Parathyroid adenoma (tissue), 2 donors: ENCODE results near the gene CLCNKB.

Experiments
- H2AFZ ChIP-seq: fragments of 300-600 bp; sonication (generic); one replicate; pipeline ENCODE4 v1.7.0; 2017; ENCODE audit warnings: antibody characterized with exemption, mild to moderate bottlenecking
- H3K27ac ChIP-seq: fragments of 300-600 bp; sonication (generic); one replicate; pipeline ENCODE4 v1.7.0; 2017
- H3K27me3 ChIP-seq: fragments of 300-600 bp; sonication (generic); one replicate; pipeline ENCODE4 v1.7.0; 2017; ENCODE audit warnings: low read length; ENCODE audit not compliant: control insufficient read depth, insufficient read depth
- H3K36me3 ChIP-seq: fragments of 300-600 bp; sonication (generic); one replicate; pipeline ENCODE4 v1.7.0; 2017; ENCODE audit warnings: low read length; ENCODE audit not compliant: control insufficient read depth, insufficient read depth
- H3K4me1 ChIP-seq: fragments of 300-600 bp; sonication (generic); one replicate; pipeline ENCODE4 v1.7.0; 2017; ENCODE audit warnings: control low read depth
- H3K4me2 ChIP-seq: fragments of 300-600 bp; sonication (generic); one replicate; pipeline ENCODE4 v1.7.0; 2017; ENCODE audit warnings: low read length
- H3K4me3 ChIP-seq: fragments of 300-600 bp; sonication (generic); one replicate; pipeline ENCODE4 v1.7.0; 2017; ENCODE audit warnings: low read depth, low read length
- H3K79me2 ChIP-seq: fragments of 300-600 bp; sonication (generic); one replicate; pipeline ENCODE4 v1.7.0; 2017; ENCODE audit warnings: control low read depth
- H3K9ac ChIP-seq: fragments of 300-600 bp; sonication (generic); one replicate; pipeline ENCODE4 v1.7.0; 2017; ENCODE audit warnings: mild to moderate bottlenecking
- H3K9me3 ChIP-seq: fragments of 300-600 bp; sonication (generic); one replicate; pipeline ENCODE4 v1.7.0; 2017; ENCODE audit warnings: low read length; ENCODE audit not compliant: control insufficient read depth
- TF ChIP-seq, protein P1 (sequence below): fragments of 300-600 bp; sonication (generic); IDR thresholded peaks from one replicate; pipeline ENCODE4 v1.7.0; 2017; ENCODE audit warnings: antibody characterized with exemption, mild to moderate bottlenecking
- donor health status: primary hyperparathyroidism.

Gene CLCNKB

DNA sequence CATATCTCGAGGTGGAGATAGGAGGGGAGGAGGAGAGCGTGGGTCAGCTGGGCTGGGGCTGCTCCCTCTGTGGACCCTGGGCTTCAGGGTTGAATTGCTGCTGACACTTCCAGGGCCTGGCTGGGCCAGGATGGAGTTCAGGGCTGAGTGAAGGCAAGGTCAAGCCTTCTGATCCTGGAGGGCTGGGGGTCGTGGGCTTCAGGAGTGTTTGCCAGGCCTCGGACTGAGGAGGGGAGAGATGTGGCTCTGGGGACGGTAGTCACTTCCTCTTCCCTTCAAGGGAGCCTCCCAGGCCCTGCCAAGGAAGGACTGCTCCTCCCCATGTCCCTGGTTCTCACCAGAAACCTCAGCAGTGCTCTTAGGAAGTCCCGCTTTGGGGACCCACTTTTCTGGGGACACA is 41.9 kb downstream of the CLCNKB start:
- H3K4me3 ChIP-seq = no peak overlapping the region
- H3K4me2 ChIP-seq = no peak overlapping the region
- H3K9ac ChIP-seq = no peak overlapping the region
- H3K27me3 ChIP-seq = no peaks in the 10 kb centered on the region
- TF ChIP-seq, protein P1, sequence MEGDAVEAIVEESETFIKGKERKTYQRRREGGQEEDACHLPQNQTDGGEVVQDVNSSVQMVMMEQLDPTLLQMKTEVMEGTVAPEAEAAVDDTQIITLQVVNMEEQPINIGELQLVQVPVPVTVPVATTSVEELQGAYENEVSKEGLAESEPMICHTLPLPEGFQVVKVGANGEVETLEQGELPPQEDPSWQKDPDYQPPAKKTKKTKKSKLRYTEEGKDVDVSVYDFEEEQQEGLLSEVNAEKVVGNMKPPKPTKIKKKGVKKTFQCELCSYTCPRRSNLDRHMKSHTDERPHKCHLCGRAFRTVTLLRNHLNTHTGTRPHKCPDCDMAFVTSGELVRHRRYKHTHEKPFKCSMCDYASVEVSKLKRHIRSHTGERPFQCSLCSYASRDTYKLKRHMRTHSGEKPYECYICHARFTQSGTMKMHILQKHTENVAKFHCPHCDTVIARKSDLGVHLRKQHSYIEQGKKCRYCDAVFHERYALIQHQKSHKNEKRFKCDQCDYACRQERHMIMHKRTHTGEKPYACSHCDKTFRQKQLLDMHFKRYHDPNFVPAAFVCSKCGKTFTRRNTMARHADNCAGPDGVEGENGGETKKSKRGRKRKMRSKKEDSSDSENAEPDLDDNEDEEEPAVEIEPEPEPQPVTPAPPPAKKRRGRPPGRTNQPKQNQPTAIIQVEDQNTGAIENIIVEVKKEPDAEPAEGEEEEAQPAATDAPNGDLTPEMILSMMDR = no peak
- H3K4me1 ChIP-seq = no peaks in the 10 kb centered on the region
- H3K27ac ChIP-seq = no peak overlapping the region
- H2AFZ ChIP-seq = no peak overlapping the region
- H3K9me3 ChIP-seq = no peaks in the 10 kb centered on the region
- no peaks in the 10 kb centered on the region for H3K36me3 ChIP-seq
- H3K79me2 ChIP-seq = no peaks in the 10 kb centered on the region

DNA sequence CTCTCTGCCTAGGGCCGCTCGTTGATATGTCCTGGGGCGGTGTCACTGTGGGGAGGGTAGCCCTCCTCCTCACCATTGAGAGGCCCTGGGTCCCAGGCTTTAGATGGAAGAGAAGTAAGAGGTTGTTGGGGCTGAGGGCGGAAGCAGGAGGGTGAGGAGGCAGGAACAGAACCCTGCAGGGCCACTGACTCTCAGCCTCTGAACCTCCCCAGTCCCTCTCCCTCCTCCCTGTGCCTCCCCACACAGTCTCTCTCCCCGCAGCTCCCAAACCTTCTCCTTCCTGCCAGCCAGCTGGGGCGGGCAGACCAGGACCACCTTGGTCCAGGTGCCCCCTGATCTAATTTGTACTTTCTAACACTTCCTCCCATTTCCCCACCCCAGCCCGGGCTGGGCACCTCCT is 44.2 kb downstream of the CLCNKB start:
- H3K9me3 ChIP-seq = no peaks in the 10 kb centered on the region
- TF ChIP-seq, protein P1 = no peak
- H3K36me3 ChIP-seq = no peaks in the 10 kb centered on the region
- H3K4me2 ChIP-seq = no peak overlapping the region
- H3K79me2 ChIP-seq = no peaks in the 10 kb centered on the region
- no peaks in the 10 kb centered on the region for H3K4me1 ChIP-seq
- no peak overlapping the region for H2AFZ ChIP-seq
- H3K27me3 ChIP-seq = no peaks in the 10 kb centered on the region
- no peak overlapping the region for H3K9ac ChIP-seq
- no peak overlapping the region for H3K4me3 ChIP-seq
- no peak overlapping the region for H3K27ac ChIP-seq

DNA sequence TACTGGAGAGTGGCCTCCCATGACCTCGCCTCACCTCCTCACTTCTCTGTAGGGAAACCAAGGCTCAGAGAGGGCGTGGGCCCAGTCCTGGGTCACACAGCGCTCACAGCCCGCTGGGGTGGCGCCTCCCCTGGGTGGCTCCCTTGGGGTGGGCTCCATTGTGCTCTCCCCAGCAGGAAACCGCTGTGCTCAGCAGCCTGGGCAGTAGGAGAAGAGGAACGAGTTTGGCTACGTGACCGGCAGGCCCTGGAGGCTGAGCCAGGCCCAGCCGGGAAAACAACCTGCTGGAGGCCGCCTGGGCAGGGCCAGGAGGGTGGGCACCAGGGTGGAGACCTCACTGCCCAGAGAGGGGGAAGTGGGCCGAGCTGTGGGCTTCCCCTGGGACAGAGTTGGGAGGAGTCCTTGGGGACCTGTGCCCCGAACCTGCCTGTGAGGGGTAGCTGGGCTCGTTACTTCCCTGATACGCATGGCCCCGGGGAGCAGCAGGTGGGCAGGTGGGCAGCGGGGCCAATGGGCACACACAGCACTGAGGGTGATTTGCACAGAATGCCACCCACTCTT is 44.8 kb downstream of the CLCNKB start:
- no peak overlapping the region for H3K27ac ChIP-seq
- no peak overlapping the region for H2AFZ ChIP-seq
- H3K9ac ChIP-seq = no peak overlapping the region
- no peaks in the 10 kb centered on the region for H3K27me3 ChIP-seq
- no peaks in the 10 kb centered on the region for H3K9me3 ChIP-seq
- H3K4me3 ChIP-seq = no peak overlapping the region
- no peaks in the 10 kb centered on the region for H3K36me3 ChIP-seq
- no peak overlapping the region for H3K4me2 ChIP-seq
- no peaks in the 10 kb centered on the region for H3K79me2 ChIP-seq
- TF ChIP-seq, protein P1 = no peak
- no peaks in the 10 kb centered on the region for H3K4me1 ChIP-seq

DNA sequence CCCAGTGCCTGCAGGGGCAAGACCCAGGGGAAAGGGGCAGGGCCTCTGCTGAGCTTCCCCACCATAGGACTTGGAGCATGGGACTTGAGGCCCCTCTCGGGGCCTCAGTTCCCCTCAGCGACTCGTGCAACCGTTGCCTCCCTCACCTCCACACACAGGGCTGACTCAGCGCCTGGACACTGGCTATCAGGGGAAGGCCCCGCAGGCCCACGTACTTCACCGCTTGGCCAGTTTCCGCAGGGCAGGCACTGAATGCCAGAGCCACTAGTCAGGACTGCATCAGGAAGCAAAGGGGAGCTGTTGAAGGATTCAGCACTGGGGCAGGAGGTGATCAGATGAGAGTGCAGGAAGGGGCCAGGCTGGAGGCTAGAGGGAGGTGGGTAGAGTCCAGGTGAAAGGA is 45.4 kb downstream of the CLCNKB start:
- Histone ChIP-seq H2AFZ (no peak overlapping the region), H3K79me2 (no peaks in the 10 kb centered on the region), H3K4me3 (no peak overlapping the region), H3K4me1 (no peaks in the 10 kb centered on the region), H3K4me2 (no peak overlapping the region), H3K27me3 (no peaks in the 10 kb centered on the region), H3K27ac (no peak overlapping the region), H3K36me3 (no peaks in the 10 kb centered on the region), H3K9ac (no peak overlapping the region), H3K9me3 (no peaks in the 10 kb centered on the region)
- TF ChIP-seq, protein P1 = no peak

DNA sequence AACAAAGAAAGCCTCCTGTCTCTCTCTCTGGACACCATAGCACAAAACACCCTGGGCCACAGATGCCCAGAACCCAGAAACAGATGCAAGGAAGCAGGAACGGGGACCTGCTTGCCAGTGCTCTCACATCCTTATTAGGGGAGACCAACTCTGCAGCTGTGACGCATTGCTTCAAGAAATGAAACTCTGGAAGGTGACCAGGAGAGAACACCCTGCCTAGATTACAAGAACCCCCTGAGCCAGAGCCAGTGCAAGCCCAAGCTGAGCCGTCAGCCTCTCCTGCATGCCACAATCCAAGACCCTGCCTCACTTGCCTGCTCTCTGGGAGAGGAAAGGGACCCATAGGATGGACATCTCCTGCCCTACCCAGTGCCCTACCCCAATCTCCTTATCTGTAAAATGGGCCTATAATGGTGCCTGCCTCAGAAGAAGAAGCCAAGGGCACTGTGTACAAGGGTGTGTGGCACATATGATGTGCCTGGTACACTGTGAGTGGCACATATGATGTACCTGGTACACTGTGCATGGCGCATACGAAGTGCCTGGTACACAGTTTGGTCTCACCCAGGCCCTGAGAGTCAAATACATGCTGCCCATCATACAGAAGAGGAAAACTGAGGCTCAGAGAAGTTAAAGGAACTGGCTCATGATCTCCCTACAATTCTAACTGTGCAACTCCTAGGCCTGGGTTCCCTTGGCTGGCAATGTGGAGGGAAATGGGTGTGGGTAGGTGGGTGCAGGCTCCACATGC is 46.7 kb downstream of the CLCNKB start:
- H3K27me3 ChIP-seq = no peaks in the 10 kb centered on the region
- no peak overlapping the region for H2AFZ ChIP-seq
- H3K4me2 ChIP-seq = no peak overlapping the region
- TF ChIP-seq, protein P1 = no peak
- H3K4me3 ChIP-seq = no peak overlapping the region
- no peak overlapping the region for H3K27ac ChIP-seq
- H3K79me2 ChIP-seq = no peaks in the 10 kb centered on the region
- H3K9ac ChIP-seq = no peak overlapping the region
- no peaks in the 10 kb centered on the region for H3K4me1 ChIP-seq
- no peaks in the 10 kb centered on the region for H3K9me3 ChIP-seq
- no peaks in the 10 kb centered on the region for H3K36me3 ChIP-seq
